Measurements from ENCODE around the gene GRK4. TPM values are rescaled to one million over a fixed set of nuclear protein-coding genes. Genes with fewer than 3 reads are reported as not detected.
A peak's percentile ranks its signal among the peaks of the same experiment; 100 is the strongest.

Gene GRK4
- total RNA-seq, 1 donor from 2014 or later, result 5.9 TPM

- peaks cover 26% of the 10 kb centered on the region for H3K27me3 Mint-ChIP-seq (ENCODE audit: unreplicated experiment)
- H3K27ac Mint-ChIP-seq (ENCODE audit: unreplicated experiment), result peak overlapping the region; percentile 36
- H3K9me3 Mint-ChIP-seq (ENCODE audit: unreplicated experiment), result no peaks in the 10 kb centered on the region
Measured at GRCh38 chr4:2931512-2932301, 31.7 kb upstream of the GRK4 start.

GRCh38 chr4:2932321-2932950 is 30.9 kb upstream of the GRK4 start:
- no peak overlapping the region for H3K4me3 Mint-ChIP-seq (ENCODE audit: unreplicated experiment)
- no peak for TF ChIP-seq CTCF (IDR thresholded peaks at IDR 0.05; ENCODE audit: unreplicated experiment)
- DNase-seq (ENCODE audit: low spot score), result no peak
- peak overlapping the region; percentile 36 for H3K27ac Mint-ChIP-seq (ENCODE audit: unreplicated experiment)
- peaks cover 15% of the 10 kb centered on the region for H3K4me1 Mint-ChIP-seq (ENCODE audit: unreplicated experiment)
- H3K9me3 Mint-ChIP-seq (ENCODE audit: unreplicated experiment), result no peaks in the 10 kb centered on the region
- H3K36me3 Mint-ChIP-seq (ENCODE audit: low read depth, unreplicated experiment), result peaks cover 27% of the 10 kb centered on the region
- peaks cover 26% of the 10 kb centered on the region for H3K27me3 Mint-ChIP-seq (ENCODE audit: unreplicated experiment)

More at GRCh38 chr4:2931512-2932301, 31.7 kb upstream of the GRK4 start:
- peak; percentile 45 for DNase-seq (ENCODE audit: low spot score)
- Mint-ChIP-seq H3K36me3 (ENCODE audit: low read depth, unreplicated experiment) (peaks cover 26% of the 10 kb centered on the region), H3K4me3 (ENCODE audit: unreplicated experiment) (peak overlapping the region; percentile 65), H3K4me1 (ENCODE audit: unreplicated experiment) (peaks cover 15% of the 10 kb centered on the region)
- TF ChIP-seq CTCF (IDR thresholded peaks at IDR 0.05; ENCODE audit: unreplicated experiment), result no peak

- H3K36me3 Mint-ChIP-seq (ENCODE audit: low read depth, unreplicated experiment), result peaks cover 24% of the 10 kb centered on the region
- peaks cover 15% of the 10 kb centered on the region for H3K4me1 Mint-ChIP-seq (ENCODE audit: unreplicated experiment)
- peak overlapping the region; percentile 71 for H3K27ac Mint-ChIP-seq (ENCODE audit: unreplicated experiment)
- no peak for TF ChIP-seq CTCF (IDR thresholded peaks at IDR 0.05; ENCODE audit: unreplicated experiment)
- DNase-seq (ENCODE audit: low spot score), result no peak
- no peaks in the 10 kb centered on the region for H3K9me3 Mint-ChIP-seq (ENCODE audit: unreplicated experiment)
- peak overlapping the region; percentile 93 for H3K4me3 Mint-ChIP-seq (ENCODE audit: unreplicated experiment)
- peaks cover 24% of the 10 kb centered on the region for H3K27me3 Mint-ChIP-seq (ENCODE audit: unreplicated experiment)
Measured at GRCh38 chr4:2932951-2933565, 30.3 kb upstream of the GRK4 start.

GRCh38 chr4:2933566-2934076 is 29.8 kb upstream of the GRK4 start:
- no peak for TF ChIP-seq CTCF (IDR thresholded peaks at IDR 0.05; ENCODE audit: unreplicated experiment)
- H3K4me1 Mint-ChIP-seq (ENCODE audit: unreplicated experiment), result peaks cover 15% of the 10 kb centered on the region
- H3K9me3 Mint-ChIP-seq (ENCODE audit: unreplicated experiment), result no peaks in the 10 kb centered on the region
- H3K4me3 Mint-ChIP-seq (ENCODE audit: unreplicated experiment), result peak overlapping the region; percentile 93
- H3K27me3 Mint-ChIP-seq (ENCODE audit: unreplicated experiment), result peaks cover 23% of the 10 kb centered on the region
- no peak overlapping the region for H3K27ac Mint-ChIP-seq (ENCODE audit: unreplicated experiment)
- no peak for DNase-seq (ENCODE audit: low spot score)
- peaks cover 18% of the 10 kb centered on the region for H3K36me3 Mint-ChIP-seq (ENCODE audit: low read depth, unreplicated experiment)
